Measurements from ENCODE around the gene FASTKD2. TPM values are rescaled to one million over a fixed set of nuclear protein-coding genes. Genes with fewer than 3 reads are reported as not detected.

The FASTKD2 gene
- total RNA-seq, 2 donors from 2014 or later: 22.2 to 45.5 TPM

DNA sequence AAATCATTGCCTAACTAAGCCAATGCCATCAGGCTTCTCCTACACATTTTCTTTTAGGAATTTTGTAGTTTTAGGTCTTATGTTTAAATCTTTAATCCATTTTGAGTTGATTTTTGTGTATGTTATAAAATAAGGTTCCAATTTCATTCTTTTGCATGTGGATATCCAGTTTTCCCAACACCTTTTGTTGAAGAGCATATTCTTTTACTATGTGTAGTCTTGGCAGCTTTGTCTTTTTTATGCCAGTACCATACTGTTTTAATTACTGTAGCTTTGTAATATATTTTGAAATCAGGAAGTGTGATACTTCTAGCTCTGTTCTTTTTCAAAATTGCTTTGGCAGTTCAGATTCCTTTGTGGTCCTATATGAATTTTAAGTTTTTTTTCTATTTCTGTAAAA lies 11.0 kb downstream of the FASTKD2 start:
- Histone ChIP-seq H3K4me1 (no peaks in the 10 kb centered on the region), H3K27ac (no peak overlapping the region), H3K27me3 (no peaks in the 10 kb centered on the region), H3K9me3 (peaks cover 0 to 26% of the 10 kb centered on the region in 2 donors), H3K36me3 (peaks cover 57% of the 10 kb centered on the region), H3K4me3 (no peak overlapping the region)
- DNase-seq (ENCODE audit: low spot score): no peak
- TF ChIP-seq, protein P1, sequence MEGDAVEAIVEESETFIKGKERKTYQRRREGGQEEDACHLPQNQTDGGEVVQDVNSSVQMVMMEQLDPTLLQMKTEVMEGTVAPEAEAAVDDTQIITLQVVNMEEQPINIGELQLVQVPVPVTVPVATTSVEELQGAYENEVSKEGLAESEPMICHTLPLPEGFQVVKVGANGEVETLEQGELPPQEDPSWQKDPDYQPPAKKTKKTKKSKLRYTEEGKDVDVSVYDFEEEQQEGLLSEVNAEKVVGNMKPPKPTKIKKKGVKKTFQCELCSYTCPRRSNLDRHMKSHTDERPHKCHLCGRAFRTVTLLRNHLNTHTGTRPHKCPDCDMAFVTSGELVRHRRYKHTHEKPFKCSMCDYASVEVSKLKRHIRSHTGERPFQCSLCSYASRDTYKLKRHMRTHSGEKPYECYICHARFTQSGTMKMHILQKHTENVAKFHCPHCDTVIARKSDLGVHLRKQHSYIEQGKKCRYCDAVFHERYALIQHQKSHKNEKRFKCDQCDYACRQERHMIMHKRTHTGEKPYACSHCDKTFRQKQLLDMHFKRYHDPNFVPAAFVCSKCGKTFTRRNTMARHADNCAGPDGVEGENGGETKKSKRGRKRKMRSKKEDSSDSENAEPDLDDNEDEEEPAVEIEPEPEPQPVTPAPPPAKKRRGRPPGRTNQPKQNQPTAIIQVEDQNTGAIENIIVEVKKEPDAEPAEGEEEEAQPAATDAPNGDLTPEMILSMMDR (IDR thresholded peaks at IDR 0.05): no peak

DNA sequence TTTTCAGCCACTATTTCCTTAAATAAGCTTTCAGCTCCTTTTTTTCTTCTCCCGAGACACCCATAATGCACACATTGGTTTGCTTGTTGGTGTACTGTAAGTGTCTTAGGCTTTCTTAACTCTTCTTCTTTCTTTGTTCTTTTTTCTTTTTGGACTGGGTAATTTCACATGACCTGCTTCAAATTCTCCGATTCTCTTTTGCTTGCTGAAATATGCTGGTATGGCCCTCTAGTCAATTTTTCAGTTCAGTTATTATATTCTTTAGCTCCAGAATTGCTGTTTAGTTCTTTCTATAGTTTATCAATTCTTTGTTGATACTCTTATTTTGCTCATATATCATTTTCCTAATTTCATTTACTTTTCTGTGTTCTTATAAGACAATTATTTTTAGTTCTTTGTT lies 15.3 kb downstream of the FASTKD2 start:
- Histone ChIP-seq H3K36me3 (peaks cover 77% of the 10 kb centered on the region), H3K27me3 (no peaks in the 10 kb centered on the region), H3K4me1 (no peaks in the 10 kb centered on the region), H3K27ac (no peak overlapping the region), H3K4me3 (no peak overlapping the region), H3K9me3 (peaks cover 0 to 24% of the 10 kb centered on the region in 2 donors)
- TF ChIP-seq, protein P1 (IDR thresholded peaks at IDR 0.05): no peak
- no peak for DNase-seq (ENCODE audit: low spot score)

DNA sequence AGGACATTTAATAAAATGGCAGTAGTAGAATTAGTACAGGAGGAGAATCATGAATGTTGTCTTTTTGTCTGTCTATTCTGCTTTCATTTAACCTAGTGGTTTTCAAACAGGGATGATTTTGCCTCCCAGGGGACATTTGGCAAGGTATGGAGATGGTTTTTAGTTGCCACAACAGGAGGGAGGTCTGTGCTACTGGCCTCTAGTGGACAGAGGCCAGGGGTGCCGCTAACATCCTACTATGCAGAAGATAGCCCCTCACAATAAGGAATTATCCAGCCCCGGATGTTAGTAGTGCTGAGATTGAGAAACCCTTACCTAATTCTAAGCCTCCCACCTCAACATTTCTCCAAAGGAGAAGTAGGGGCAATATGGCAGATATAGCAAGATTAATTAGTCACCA lies 18.3 kb downstream of the FASTKD2 start:
- TF ChIP-seq, protein P1 (IDR thresholded peaks at IDR 0.05): peak in 1 of 2 donors; percentile 41
- no peaks in the 10 kb centered on the region for H3K27me3 ChIP-seq
- DNase-seq (ENCODE audit: low spot score): no peak
- H3K27ac ChIP-seq: no peak overlapping the region
- H3K9me3 ChIP-seq: peaks cover 0 to 10% of the 10 kb centered on the region in 2 donors
- H3K36me3 ChIP-seq: peaks cover 83% of the 10 kb centered on the region
- no peak overlapping the region for H3K4me3 ChIP-seq
- H3K4me1 ChIP-seq: no peaks in the 10 kb centered on the region

DNA sequence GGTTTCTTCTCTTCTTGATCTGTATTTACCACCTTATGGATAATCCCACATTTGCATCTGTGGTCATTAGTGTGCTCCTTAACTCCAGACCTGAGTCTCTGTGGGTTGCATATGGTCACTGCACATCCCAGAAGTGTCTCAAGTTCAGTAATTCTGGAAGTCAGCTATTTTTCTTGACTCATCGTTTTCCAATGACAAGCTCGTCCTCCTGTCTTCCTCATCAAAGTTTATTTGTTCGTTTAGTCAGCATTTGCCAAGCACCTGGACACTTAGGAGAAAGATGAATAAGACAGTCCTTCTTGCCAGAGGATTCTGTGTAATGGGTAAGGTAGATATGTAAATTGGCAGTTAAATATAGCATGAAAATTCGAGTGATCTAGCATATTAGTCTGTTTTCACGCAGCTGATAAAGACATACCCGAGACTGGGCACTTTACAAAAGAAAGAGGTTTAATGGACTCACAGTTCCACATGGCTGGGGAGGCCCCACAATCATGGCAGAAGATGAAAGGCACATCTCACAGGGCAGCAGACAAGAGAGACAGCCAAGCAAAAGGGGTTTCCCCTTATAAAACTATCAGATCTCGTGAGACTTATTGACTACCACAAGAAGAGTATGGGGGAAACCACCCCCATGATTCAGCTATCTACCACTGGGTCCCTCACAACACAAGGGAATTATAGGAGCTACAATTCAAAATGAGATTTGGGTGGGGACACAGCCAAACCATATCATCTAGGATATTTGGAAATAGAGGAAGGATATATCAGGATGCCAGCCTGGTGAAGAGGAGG lies 19.4 kb downstream of the FASTKD2 start:
- TF ChIP-seq, protein P1 (IDR thresholded peaks at IDR 0.05): no peak

DNA sequence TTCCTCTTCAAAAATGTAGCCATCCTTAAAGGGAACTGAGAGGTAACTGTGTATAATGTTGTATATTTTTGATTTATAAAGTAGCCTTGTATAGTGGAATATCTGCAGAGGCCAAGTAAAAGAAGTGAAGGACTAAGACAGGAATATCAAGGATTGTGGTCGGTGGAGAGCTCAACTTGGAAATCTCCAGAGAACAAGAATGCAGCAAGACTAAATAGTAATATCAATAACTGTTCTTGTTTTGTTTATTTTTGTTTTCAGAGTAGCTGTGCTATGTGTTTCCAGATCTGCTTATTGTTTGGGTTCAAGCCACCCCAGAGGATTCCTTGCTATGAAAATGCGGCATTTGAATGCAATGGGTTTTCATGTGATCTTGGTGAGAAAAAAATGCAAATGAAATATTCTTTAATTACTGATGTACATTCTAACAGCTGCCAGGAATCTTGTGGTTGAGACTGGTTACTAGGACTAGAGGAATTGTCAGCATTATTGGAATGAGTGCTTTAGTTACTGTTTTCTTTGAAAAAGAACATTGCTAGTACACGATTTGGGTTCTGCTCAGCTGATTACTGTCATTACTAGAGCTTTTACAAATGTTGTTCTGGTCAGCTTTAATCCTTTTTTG lies 25.0 kb downstream of the FASTKD2 start:
- no peaks in the 10 kb centered on the region for H3K4me1 ChIP-seq
- no peaks in the 10 kb centered on the region for H3K27me3 ChIP-seq
- peaks cover 63% of the 10 kb centered on the region for H3K36me3 ChIP-seq
- no peak for DNase-seq (ENCODE audit: low spot score)
- H3K4me3 ChIP-seq: no peak overlapping the region
- H3K9me3 ChIP-seq: no peaks in the 10 kb centered on the region
- TF ChIP-seq, protein P1 (IDR thresholded peaks at IDR 0.05): no peak
- no peak overlapping the region for H3K27ac ChIP-seq

More for the DNA sequence above, 19.4 kb downstream of the FASTKD2 start:
- no peaks in the 10 kb centered on the region for H3K27me3 ChIP-seq
- H3K36me3 ChIP-seq: peaks cover 83% of the 10 kb centered on the region
- H3K4me3 ChIP-seq: no peak overlapping the region
- H3K27ac ChIP-seq: no peak overlapping the region
- H3K9me3 ChIP-seq: peaks cover 0 to 10% of the 10 kb centered on the region in 2 donors
- H3K4me1 ChIP-seq: no peaks in the 10 kb centered on the region
- DNase-seq (ENCODE audit: low spot score): no peak
